Endothelial cell of umbilical vein (primary cell): ENCODE results near the gene IL10.

ENCODE experiments used
- EZH2 ChIP-seq: IDR thresholded peaks from 2 replicates; pipeline ENCODE4 v1.6.1; 2012; ENCODE audit warnings: borderline replicate concordance, low read depth, mild to moderate bottlenecking, moderate library complexity, low read length, inconsistent platforms; ENCODE audit not compliant: severe bottlenecking
- FOS ChIP-seq: IDR thresholded peaks from 2 replicates; pipeline ENCODE4 v1.6.1; 2011; ENCODE audit warnings: mild to moderate bottlenecking, low read length, moderate library complexity, borderline replicate concordance; ENCODE audit not compliant: insufficient read depth
- GATA2 ChIP-seq: IDR thresholded peaks from 2 replicates; pipeline ENCODE4 v1.7.0; 2011; ENCODE audit warnings: low read depth, mild to moderate bottlenecking, moderate library complexity, mixed read lengths, low read length; ENCODE audit not compliant: insufficient read length, insufficient read depth
- JUN ChIP-seq: IDR thresholded peaks from 2 replicates; pipeline ENCODE4 v1.6.1; 2011; ENCODE audit warnings: borderline replicate concordance, low read depth; ENCODE audit not compliant: insufficient read length, insufficient read depth
- MYC ChIP-seq: IDR thresholded peaks from one replicate; pipeline ENCODE4 v1.6.1; 2011; ENCODE audit warnings: mild to moderate bottlenecking, low read depth, low read length
- POLR2A ChIP-seq: IDR thresholded peaks from 2 replicates; pipeline ENCODE4 v1.6.1; 2012; ENCODE audit warnings: low read depth, mild to moderate bottlenecking, control low read depth, low read length
- POLR2AphosphoS5 ChIP-seq: IDR thresholded peaks from 2 replicates; pipeline ENCODE4 v1.6.1; 2012; ENCODE audit warnings: low read depth, mild to moderate bottlenecking, control low read depth, low read length, moderate library complexity; ENCODE audit not compliant: insufficient read depth
- TF ChIP-seq, protein P1 (sequence below), 2 donors: IDR thresholded peaks; 1 replicate in 1 of 2; 2 replicates in 1 of 2; pipeline ENCODE4 v1.5.1; 2011; ENCODE audit warnings: low read length in 2 of 2, mild to moderate bottlenecking in 2 of 2, moderate library complexity in 2 of 2, control low read depth in 1 of 2, inconsistent platforms in 1 of 2, low read depth in 1 of 2; ENCODE audit not compliant: insufficient read depth in 1 of 2; ENCODE audit errors: extremely low read depth in 1 of 2
- TF ChIP-seq, protein P2 (sequence below): IDR thresholded peaks from 2 replicates; pipeline ENCODE4 v1.6.1; 2011; ENCODE audit not compliant: insufficient read depth, insufficient read length

DNA sequence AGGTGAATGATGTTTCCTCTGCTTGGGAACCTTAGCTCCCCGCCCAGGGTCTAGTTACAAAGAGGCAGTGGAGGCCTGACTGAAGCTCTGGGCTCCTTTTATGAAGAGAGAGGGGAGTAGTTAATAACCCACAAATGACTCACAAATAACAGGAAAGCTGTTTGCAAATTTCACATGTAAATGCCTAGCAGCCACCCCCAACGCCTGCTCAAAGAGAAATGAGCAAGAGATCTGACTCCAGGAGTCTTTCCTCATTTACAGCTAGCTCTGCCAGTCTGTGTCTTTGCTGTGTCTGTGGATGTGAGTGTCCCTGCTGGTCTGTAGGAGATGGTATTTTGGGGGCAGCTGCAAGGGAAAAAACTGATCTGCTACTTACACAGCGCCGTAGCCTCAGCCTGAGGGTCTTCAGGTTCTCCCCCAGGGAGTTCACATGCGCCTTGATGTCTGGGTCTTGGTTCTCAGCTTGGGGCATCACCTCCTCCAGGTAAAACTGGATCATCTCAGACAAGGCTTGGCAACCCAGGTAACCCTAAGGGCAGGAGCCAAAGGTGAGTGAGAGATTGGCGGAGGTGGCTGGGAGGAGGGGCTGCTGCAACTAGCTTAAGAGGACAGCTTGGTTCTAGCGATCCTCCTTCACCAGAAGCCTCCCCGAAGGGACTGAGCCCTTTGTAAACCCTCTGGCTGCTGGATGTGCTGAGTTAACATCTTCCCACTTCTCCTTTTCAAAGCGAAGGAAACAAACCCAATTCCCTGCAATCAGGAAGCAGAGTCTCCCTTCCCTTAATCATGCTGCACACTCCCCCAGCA is 1.6 kb downstream of the IL10 start, which contains the start of gene IL19:
- TF ChIP-seq, protein P1, sequence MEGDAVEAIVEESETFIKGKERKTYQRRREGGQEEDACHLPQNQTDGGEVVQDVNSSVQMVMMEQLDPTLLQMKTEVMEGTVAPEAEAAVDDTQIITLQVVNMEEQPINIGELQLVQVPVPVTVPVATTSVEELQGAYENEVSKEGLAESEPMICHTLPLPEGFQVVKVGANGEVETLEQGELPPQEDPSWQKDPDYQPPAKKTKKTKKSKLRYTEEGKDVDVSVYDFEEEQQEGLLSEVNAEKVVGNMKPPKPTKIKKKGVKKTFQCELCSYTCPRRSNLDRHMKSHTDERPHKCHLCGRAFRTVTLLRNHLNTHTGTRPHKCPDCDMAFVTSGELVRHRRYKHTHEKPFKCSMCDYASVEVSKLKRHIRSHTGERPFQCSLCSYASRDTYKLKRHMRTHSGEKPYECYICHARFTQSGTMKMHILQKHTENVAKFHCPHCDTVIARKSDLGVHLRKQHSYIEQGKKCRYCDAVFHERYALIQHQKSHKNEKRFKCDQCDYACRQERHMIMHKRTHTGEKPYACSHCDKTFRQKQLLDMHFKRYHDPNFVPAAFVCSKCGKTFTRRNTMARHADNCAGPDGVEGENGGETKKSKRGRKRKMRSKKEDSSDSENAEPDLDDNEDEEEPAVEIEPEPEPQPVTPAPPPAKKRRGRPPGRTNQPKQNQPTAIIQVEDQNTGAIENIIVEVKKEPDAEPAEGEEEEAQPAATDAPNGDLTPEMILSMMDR (IDR thresholded peaks at IDR 0.05; ENCODE audit: extremely low read depth in 1 of 2, insufficient read depth in 1 of 2, low read depth in 1 of 2, low read length in 2 of 2), result no peak
- TF ChIP-seq POLR2A (no peak), POLR2AphosphoS5 (no peak), EZH2 (no peak), MYC (no peak), JUN (no peak), GATA2 (no peak), FOS (no peak)
- TF ChIP-seq, protein P2, sequence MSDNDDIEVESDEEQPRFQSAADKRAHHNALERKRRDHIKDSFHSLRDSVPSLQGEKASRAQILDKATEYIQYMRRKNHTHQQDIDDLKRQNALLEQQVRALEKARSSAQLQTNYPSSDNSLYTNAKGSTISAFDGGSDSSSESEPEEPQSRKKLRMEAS, result no peak
